Heart left ventricle (tissue), 16 donors: ENCODE results near the gene CD1B. TPM values are rescaled to one million over a fixed set of nuclear protein-coding genes. Genes with fewer than 3 reads are reported as not detected.
"Not testable (repeated sequence)": the region's sequence is repeated elsewhere in the genome, so short reads cannot be mapped to it uniquely, and the experiment has no call there.

Experiments
- ATAC-seq, 4 donors: fragments of 200-7000 bp; cut with Tn5 transposase; one replicate each; pipeline ENCODE4 v1.9.1; 2020 to 2022; ENCODE audit warnings: moderate library complexity in 4 of 4, mild to moderate bottlenecking in 3 of 4, moderate number of reproducible peaks in 1 of 4
- DNase-seq, 5 donors: peaks; one replicate each; pipeline ENCODE4 v3.0.0-alpha.2; 2020
- H3K27ac ChIP-seq, 12 donors: fragments of 200-600 bp; sonication (generic) in 4 of 12; one replicate each; pipeline versions ENCODE4 v1.5.0 to v1.8.0; 2016 to 2022; ENCODE audit warnings: mild to moderate bottlenecking in 2 of 12
- H3K27me3 ChIP-seq, 9 donors: fragments of 200-600 bp; sonication (generic) in 2 of 9; one replicate each; pipeline versions ENCODE4 v1.5.1 to v1.8.0; 2016 to 2022; ENCODE audit warnings: mild to moderate bottlenecking in 3 of 9
- H3K36me3 ChIP-seq, 9 donors: fragments of 200-600 bp; sonication (generic) in 2 of 9; one replicate each; pipeline versions ENCODE4 v1.5.0 to v1.8.0; 2018 to 2022; ENCODE audit warnings: mild to moderate bottlenecking in 2 of 9
- H3K4me1 ChIP-seq, 12 donors: fragments of 200-600 bp; sonication (generic) in 4 of 12; one replicate each; pipeline versions ENCODE4 v1.5.0 to v1.8.0; 2016 to 2022; ENCODE audit warnings: mild to moderate bottlenecking in 3 of 12
- H3K4me3 ChIP-seq, 12 donors: fragments of 200-600 bp; sonication (generic) in 4 of 12; one replicate each; pipeline versions ENCODE4 v1.5.0 to v1.8.0; 2017 to 2022; ENCODE audit warnings: mild to moderate bottlenecking in 9 of 12, moderate library complexity in 4 of 12
- H3K9me3 ChIP-seq, 12 donors: fragments of 200-600 bp; sonication (generic) in 4 of 12; one replicate each; pipeline versions ENCODE4 v1.5.0 to v1.8.0; 2016 to 2022; ENCODE audit warnings: mild to moderate bottlenecking in 1 of 12
- POLR2A ChIP-seq, 2 donors: fragments of 450-650 bp; IDR thresholded peaks; one replicate each; pipeline ENCODE4 v1.6.1; 2017; ENCODE audit warnings: antibody characterized with exemption in 2 of 2, mild to moderate bottlenecking in 2 of 2, moderate library complexity in 2 of 2
- WGBS, 4 donors: extraction: QIAGEN DNeasy Blood & Tissue Kit in 2 of 4; methylation state at CpG; one replicate each; pipeline versions ENCODE4 v1.1.5 to v1.1.7; 2013 to 2018; 5-methylcytosine and 5-hydroxymethylcytosine counted together
- intact Hi-C, 10 donors: fragments of 100-400 bp; cut with DNase I; formaldehyde crosslinking; loops; one replicate each; pipeline versions ENCODE4 v1.11.1 to v1.14.2; 2022
- long read RNA-seq, 3 donors: library from polyadenylated mRNA; unstranded; transcript quantifications; one replicate each; pipeline ENCODE4 v2.0.0, GENCODE V29; 2020 to 2021
- polyA plus RNA-seq, 2 donors: library from polyadenylated mRNA; stranded (reverse); fragments of 200-250 nt; gene quantifications; one replicate each; pipeline ENCODE4 v1.2.3, GENCODE V29; 2013
- total RNA-seq, 9 donors: library from RNA; depleted of rRNA in 2 of 9; stranded (reverse); fragments of >200 nt in 2 of 9; fragmentation: NEBNext Ultra II Directional in 3 of 9; extraction: Animal tissue kit (Norgen Biotek cat#: 25700) in 3 of 9; gene quantifications; one replicate each; pipeline versions ENCODE4 v1.1.0 to v1.2.4, GENCODE V29; 2016 to 2023
- TF ChIP-seq, protein P1 (sequence below), 12 donors: fragments of 200-600 bp; sonication (generic) in 4 of 12; IDR thresholded peaks; one replicate each; pipeline versions ENCODE4 v1.5.0 to v1.8.0; 2018 to 2022; ENCODE audit warnings: antibody characterized with exemption in 12 of 12, mild to moderate bottlenecking in 5 of 12
- donor health status: ischemic (EF 13 %, LVEDD 7.1; RV severe dilation, severe dysfunction).
- donor health status: healthy with polysubstance abuse.
- donor health status: DM: no; HTN: yes; CAD: no.
- donor health status: DM: no; HTN: no; CAD: no.
- donor health status: ischemic (EF 25% LVEDD 6.9; RV normal size, moderate dysfunction).
- donor health status: ischemic (EF 25% LVEDD 5.7; RV mildly dilated, moderate dysfunction).
- donor health status: healthy.
- donor health status: DM: yes; HTN: yes; CAD: no.
- donor health status: ischemic (EF 35%, LVEDD 5.7; RV mildly dilated, moderate dysfunction).
- donor health status: nonischemic (EF 11% LVEDD 7.7; RV severe dilation, severe dysfunction).
- donor health status: DM: yes; HTN: yes; CAD: no.
- donor health status: PGD.
- donor health status: ischemic (EF 29% LVEDD 5.4; RV normal size, mild dysfunction).
- donor health status: nonischemic (EF 23%, LVEDD 6.1; RV moderate dilation, normal function).

The CD1B gene
- total RNA-seq (under 1 TPM in 1 of 9 donors, not detected in 8; 0.29 TPM), polyA plus RNA-seq (not detected)
- long read RNA-seq, donor 1: 0 reads
- long read RNA-seq, donor 2: 0 reads
- long read RNA-seq, donor 3: 0 reads

GRCh38 chr1:158331481-158332150, at the start of gene CD1B:
CD1B (minus strand) TSS chr1:158331531; CDS start chr1:158331423, 108 bp downstream.
- Histone ChIP-seq H3K4me1 (peaks cover 0 to 15% (median 0%) of the 10 kb centered on the region in 12 donors), H3K27me3 (peaks cover 0 to 12% (median 0%) of the 10 kb centered on the region in 9 donors), H3K9me3 (no peaks in the 10 kb centered on the region), H3K4me3 (no peak within 1 kb of the TSS), H3K36me3 (no peaks in the 10 kb centered on the region), H3K27ac (no peak within 1 kb of the TSS)
- ATAC-seq: no peak
- intact Hi-C loops: no loop called here
- no peak for TF ChIP-seq POLR2A (IDR thresholded peaks at IDR 0.05)
- TF ChIP-seq, protein P1, sequence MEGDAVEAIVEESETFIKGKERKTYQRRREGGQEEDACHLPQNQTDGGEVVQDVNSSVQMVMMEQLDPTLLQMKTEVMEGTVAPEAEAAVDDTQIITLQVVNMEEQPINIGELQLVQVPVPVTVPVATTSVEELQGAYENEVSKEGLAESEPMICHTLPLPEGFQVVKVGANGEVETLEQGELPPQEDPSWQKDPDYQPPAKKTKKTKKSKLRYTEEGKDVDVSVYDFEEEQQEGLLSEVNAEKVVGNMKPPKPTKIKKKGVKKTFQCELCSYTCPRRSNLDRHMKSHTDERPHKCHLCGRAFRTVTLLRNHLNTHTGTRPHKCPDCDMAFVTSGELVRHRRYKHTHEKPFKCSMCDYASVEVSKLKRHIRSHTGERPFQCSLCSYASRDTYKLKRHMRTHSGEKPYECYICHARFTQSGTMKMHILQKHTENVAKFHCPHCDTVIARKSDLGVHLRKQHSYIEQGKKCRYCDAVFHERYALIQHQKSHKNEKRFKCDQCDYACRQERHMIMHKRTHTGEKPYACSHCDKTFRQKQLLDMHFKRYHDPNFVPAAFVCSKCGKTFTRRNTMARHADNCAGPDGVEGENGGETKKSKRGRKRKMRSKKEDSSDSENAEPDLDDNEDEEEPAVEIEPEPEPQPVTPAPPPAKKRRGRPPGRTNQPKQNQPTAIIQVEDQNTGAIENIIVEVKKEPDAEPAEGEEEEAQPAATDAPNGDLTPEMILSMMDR (IDR thresholded peaks at IDR 0.05): no peak
- no peak for DNase-seq
- 76 to 87% (median 81%) methylated on average over 2 of the region's 2 CpGs for WGBS, 4 donors

- WGBS, 4 donors: 65 to 81% (median 73%) methylated on average over 1 of the region's 1 CpG
- ATAC-seq (no peak), DNase-seq (no peak)
- Histone ChIP-seq H3K4me1 (no peaks in the 10 kb centered on the region), H3K27me3 (no peaks in the 10 kb centered on the region), H3K36me3 (no peaks in the 10 kb centered on the region), H3K4me3 (no peak overlapping the region), H3K27ac (no peak overlapping the region), H3K9me3 (peaks cover 0 to 24% (median 11%) of the 10 kb centered on the region in 12 donors)
- intact Hi-C loops: no loop called here
- TF ChIP-seq POLR2A (IDR thresholded peaks at IDR 0.05): no peak
- TF ChIP-seq, protein P1 (IDR thresholded peaks at IDR 0.05): no peak
Measured at GRCh38 chr1:158374860-158375259, 43.5 kb upstream of the CD1B start.

GRCh38 chr1:158374101-158374500, 42.8 kb upstream of the CD1B start:
- WGBS, 4 donors: 93 to 94% (median 93%) methylated on average over 6 to 25 of the region's 25 CpGs
- not testable (repeated sequence) for ATAC-seq

GRCh38 chr1:158371188-158371953, 40.0 kb upstream of the CD1B start:
- no peak for DNase-seq
- WGBS, 4 donors: 60 to 70% (median 63%) methylated on average over 6 of the region's 6 CpGs
- TF ChIP-seq, protein P1 (IDR thresholded peaks at IDR 0.05): no peak
- TF ChIP-seq POLR2A (IDR thresholded peaks at IDR 0.05): no peak
- no peak for ATAC-seq
- no peaks in the 10 kb centered on the region for H3K27me3 ChIP-seq
- peaks cover 0 to 24% (median 11%) of the 10 kb centered on the region in 12 donors for H3K9me3 ChIP-seq
- H3K4me1 ChIP-seq: no peaks in the 10 kb centered on the region
- intact Hi-C loops: no loop called here
- no peak overlapping the region for H3K4me3 ChIP-seq
- no peak overlapping the region for H3K27ac ChIP-seq
- no peaks in the 10 kb centered on the region for H3K36me3 ChIP-seq

More at GRCh38 chr1:158374101-158374500, 42.8 kb upstream of the CD1B start:
- H3K4me1 ChIP-seq, H3K27ac ChIP-seq, H3K36me3 ChIP-seq, DNase-seq, H3K27me3 ChIP-seq, intact Hi-C loops, H3K4me3 ChIP-seq: not testable (repeated sequence)
- H3K9me3 ChIP-seq: peaks cover 0 to 24% (median 11%) of the 10 kb centered on the region in 12 donors
